ENCODE measurements around the gene PGGHG.

PGGHG gene

DNA sequence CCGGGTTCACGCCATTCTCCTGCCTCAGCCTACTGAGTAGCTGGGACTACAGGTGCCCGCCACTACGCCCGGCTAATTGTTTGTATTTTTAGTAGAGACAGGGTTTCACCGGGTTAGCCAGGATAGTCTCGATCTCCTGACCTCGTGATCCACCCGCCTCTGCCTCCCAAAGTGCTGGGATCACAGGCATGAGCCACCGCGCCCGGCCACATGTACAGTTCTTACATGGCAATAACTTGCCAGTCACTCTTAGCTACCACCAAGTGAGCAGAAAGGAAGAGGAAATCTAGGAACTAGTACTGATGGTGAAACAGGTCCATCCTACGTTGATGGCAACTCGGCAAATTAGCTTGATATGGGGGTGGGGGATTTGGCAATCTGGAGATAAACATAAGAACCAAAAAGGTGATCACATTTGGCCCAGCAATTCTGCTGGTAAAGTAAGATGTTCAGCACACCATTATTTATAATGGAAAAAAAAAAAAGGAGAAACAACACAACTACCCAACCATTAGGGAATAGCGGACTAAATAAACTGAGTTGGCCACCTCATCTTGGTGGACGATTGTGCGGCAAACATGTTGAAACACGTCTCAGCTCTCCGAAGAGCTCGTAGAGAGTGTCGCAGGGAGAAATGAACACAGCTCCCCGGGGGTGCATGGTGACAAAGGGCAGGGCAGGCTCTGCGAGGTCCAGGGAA is 5.4 kb upstream of the PGGHG start:
- Histone ChIP-seq H3K9me3 (ENCODE audit: insufficient read depth, low read depth, low read length) (no peaks in the 10 kb centered on the region), H2AFZ (ENCODE audit: low read length) (no peak overlapping the region), H3K36me3 (ENCODE audit: insufficient read depth, low read length) (no peaks in the 10 kb centered on the region), H3K9me2 (replicated peaks; ENCODE audit: low read depth, low read length) (no peaks in the 10 kb centered on the region), H3K4me2 (ENCODE audit: low read depth, low read length, poor library complexity, severe bottlenecking) (no peak overlapping the region), H3K79me2 (ENCODE audit: insufficient read depth, low read length) (peaks cover 13% of the 10 kb centered on the region; the same call in 1 of the 2 replicates), H3K27me3 (ENCODE audit: insufficient read depth, low read length, poor library complexity, severe bottlenecking) (no peaks in the 10 kb centered on the region), H3K4me1 (ENCODE audit: insufficient read depth, low read length, poor library complexity, severe bottlenecking) (peaks cover 20% of the 10 kb centered on the region), H4K20me1 (ENCODE audit: insufficient read depth, low read length, poor library complexity, severe bottlenecking) (no peaks in the 10 kb centered on the region), H3F3A (ENCODE audit: low read depth) (no peaks in the 10 kb centered on the region), H3K4me3 (ENCODE audit: low read length, poor library complexity, severe bottlenecking) (no peak overlapping the region), H3K9ac (ENCODE audit: low read depth, low read length, poor library complexity, severe bottlenecking) (no peak overlapping the region)
- TF ChIP-seq, protein P1, sequence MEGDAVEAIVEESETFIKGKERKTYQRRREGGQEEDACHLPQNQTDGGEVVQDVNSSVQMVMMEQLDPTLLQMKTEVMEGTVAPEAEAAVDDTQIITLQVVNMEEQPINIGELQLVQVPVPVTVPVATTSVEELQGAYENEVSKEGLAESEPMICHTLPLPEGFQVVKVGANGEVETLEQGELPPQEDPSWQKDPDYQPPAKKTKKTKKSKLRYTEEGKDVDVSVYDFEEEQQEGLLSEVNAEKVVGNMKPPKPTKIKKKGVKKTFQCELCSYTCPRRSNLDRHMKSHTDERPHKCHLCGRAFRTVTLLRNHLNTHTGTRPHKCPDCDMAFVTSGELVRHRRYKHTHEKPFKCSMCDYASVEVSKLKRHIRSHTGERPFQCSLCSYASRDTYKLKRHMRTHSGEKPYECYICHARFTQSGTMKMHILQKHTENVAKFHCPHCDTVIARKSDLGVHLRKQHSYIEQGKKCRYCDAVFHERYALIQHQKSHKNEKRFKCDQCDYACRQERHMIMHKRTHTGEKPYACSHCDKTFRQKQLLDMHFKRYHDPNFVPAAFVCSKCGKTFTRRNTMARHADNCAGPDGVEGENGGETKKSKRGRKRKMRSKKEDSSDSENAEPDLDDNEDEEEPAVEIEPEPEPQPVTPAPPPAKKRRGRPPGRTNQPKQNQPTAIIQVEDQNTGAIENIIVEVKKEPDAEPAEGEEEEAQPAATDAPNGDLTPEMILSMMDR (conservative IDR thresholded peaks at IDR 0.05; ENCODE audit: low read length) = no peak
- TF ChIP-seq EZH2phosphoT487 (IDR thresholded peaks at IDR 0.05; ENCODE audit: borderline replicate concordance) = no peak

DNA sequence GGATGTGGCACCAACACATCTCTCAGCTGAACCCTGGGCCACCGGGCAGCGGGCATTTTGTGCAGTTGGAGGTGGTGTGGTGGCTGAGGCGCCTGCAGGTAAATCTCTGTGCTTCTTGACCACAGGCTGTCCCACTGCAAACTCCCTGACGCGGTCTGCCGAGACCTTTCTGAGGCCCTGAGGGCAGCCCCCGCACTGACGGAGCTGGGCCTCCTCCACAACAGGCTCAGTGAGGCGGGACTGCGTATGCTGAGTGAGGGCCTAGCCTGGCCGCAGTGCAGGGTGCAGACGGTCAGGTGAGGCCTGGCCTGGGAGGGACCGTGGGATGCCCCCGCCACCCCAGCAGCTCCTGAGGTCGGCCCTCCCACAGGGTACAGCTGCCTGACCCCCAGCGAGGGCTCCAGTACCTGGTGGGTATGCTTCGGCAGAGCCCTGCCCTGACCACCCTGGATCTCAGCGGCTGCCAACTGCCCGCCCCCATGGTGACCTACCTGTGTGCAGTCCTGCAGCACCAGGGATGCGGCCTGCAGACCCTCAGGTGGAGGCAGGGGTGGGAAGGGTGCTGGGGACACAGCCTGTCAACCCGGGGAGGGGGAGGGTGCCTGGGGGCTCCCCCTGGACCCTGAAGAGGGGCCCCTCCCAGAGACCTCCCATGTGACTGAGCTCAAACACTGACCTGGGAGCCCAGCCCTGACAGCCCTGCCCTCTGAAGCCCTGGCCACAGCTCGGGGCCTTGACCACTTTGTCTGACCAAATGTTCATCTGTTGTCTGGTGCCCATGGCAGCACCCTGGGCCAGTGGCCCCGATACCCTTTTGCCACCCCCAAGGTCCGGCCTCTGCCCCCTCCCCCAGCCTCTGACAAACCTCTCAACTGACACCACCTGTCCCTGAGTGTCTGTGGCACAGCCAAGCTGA is 4.6 kb upstream of the PGGHG start:
- H3K4me3 ChIP-seq (ENCODE audit: low read length, poor library complexity, severe bottlenecking) = no peak overlapping the region
- no peak overlapping the region for H3K9ac ChIP-seq (ENCODE audit: low read depth, low read length, poor library complexity, severe bottlenecking)
- no peak overlapping the region for H2AFZ ChIP-seq (ENCODE audit: low read length)
- no peaks in the 10 kb centered on the region for H3K36me3 ChIP-seq (ENCODE audit: insufficient read depth, low read length)
- no peaks in the 10 kb centered on the region for H4K20me1 ChIP-seq (ENCODE audit: insufficient read depth, low read length, poor library complexity, severe bottlenecking)
- H3K9me3 ChIP-seq (ENCODE audit: insufficient read depth, low read depth, low read length) = no peaks in the 10 kb centered on the region
- H3F3A ChIP-seq (ENCODE audit: low read depth) = no peaks in the 10 kb centered on the region
- peaks cover 15% of the 10 kb centered on the region; the same call in 1 of the 2 replicates for H3K79me2 ChIP-seq (ENCODE audit: insufficient read depth, low read length)
- H3K27me3 ChIP-seq (ENCODE audit: insufficient read depth, low read length, poor library complexity, severe bottlenecking) = no peaks in the 10 kb centered on the region
- no peak overlapping the region for H3K4me2 ChIP-seq (ENCODE audit: low read depth, low read length, poor library complexity, severe bottlenecking)
- H3K9me2 ChIP-seq (replicated peaks; ENCODE audit: low read depth, low read length) = no peaks in the 10 kb centered on the region
- TF ChIP-seq EZH2phosphoT487 (IDR thresholded peaks at IDR 0.05; ENCODE audit: borderline replicate concordance) = no peak
- TF ChIP-seq, protein P1 (conservative IDR thresholded peaks at IDR 0.05; ENCODE audit: low read length) = no peak
- H3K4me1 ChIP-seq (ENCODE audit: insufficient read depth, low read length, poor library complexity, severe bottlenecking) = peaks cover 22% of the 10 kb centered on the region

DNA sequence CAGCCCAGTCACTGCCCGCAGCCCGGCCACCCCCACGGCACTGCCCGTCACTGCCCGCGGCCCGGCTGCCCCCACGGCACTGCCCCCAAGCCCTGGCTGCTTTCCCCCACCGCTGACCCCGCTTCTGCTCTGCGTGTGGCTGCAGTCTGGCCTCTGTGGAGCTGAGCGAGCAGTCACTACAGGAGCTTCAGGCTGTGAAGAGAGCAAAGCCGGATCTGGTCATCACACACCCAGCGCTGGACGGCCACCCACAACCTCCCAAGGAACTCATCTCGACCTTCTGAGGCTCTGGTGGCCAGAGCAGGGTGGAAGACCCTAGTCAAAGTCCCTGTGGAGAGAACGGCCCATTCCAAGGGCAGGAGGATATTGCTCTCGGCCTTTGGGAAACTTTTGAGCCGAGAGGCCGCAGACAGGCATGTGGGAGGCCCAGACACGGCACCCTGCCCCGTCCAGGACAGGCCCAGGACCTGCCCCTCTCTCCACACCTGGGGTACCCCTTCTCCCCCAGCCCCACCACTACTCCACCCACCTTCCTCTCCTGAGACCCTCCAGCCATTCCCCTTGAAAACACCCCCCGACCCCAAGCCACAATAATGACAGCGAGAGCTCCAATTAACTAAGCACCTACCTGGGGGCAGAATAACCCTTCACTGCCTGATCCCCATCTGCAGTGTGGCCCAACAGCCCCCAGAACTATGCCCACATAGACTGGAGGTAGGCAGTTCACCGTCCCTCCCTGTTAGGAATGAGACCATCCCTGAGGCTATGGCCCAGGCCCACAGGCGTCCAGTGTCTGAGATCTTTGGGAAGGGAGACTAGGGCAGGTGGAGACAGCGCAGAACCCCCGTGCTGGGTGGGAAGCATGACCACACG is 3.7 kb upstream of the PGGHG start:
- Histone ChIP-seq H3K79me2 (ENCODE audit: insufficient read depth, low read length) (peaks cover 24% of the 10 kb centered on the region; the same call in 1 of the 2 replicates), H4K20me1 (ENCODE audit: insufficient read depth, low read length, poor library complexity, severe bottlenecking) (peaks cover under 1% of the 10 kb centered on the region), H3K4me1 (ENCODE audit: insufficient read depth, low read length, poor library complexity, severe bottlenecking) (peaks cover 31% of the 10 kb centered on the region), H3K36me3 (ENCODE audit: insufficient read depth, low read length) (no peaks in the 10 kb centered on the region), H3K27me3 (ENCODE audit: insufficient read depth, low read length, poor library complexity, severe bottlenecking) (no peaks in the 10 kb centered on the region), H2AFZ (ENCODE audit: low read length) (no peak overlapping the region), H3K9ac (ENCODE audit: low read depth, low read length, poor library complexity, severe bottlenecking) (no peak overlapping the region), H3K4me3 (ENCODE audit: low read length, poor library complexity, severe bottlenecking) (no peak overlapping the region), H3K9me3 (ENCODE audit: insufficient read depth, low read depth, low read length) (no peaks in the 10 kb centered on the region), H3K4me2 (ENCODE audit: low read depth, low read length, poor library complexity, severe bottlenecking) (no peak overlapping the region), H3F3A (ENCODE audit: low read depth) (no peaks in the 10 kb centered on the region), H3K9me2 (replicated peaks; ENCODE audit: low read depth, low read length) (no peaks in the 10 kb centered on the region)
- TF ChIP-seq, protein P1 (conservative IDR thresholded peaks at IDR 0.05; ENCODE audit: low read length) = no peak
- TF ChIP-seq EZH2phosphoT487 (IDR thresholded peaks at IDR 0.05; ENCODE audit: borderline replicate concordance) = no peak
